DND-41 (cell line): Measurements from ENCODE around the gene FNDC8.
A peak's percentile ranks its signal among the peaks of the same experiment; 100 is the strongest.

Experiments used
- ATAC-seq: fragments of 200-7000 bp; cut with Tn5 transposase; 3 replicates; pipeline ENCODE4 v1.9.1; 2021; ENCODE audit warnings: low read depth; ENCODE audit not compliant: insufficient read depth
- DNase-seq: peaks from one replicate; pipeline ENCODE4 v3.0.0-alpha.2; 2020
- H2AFZ ChIP-seq: 2 replicates; pipeline ENCODE4 v1.6.0; 2012; ENCODE audit warnings: low read depth, low read length
- H3K27ac ChIP-seq: 2 replicates; pipeline ENCODE4 v1.5.1; 2012; ENCODE audit warnings: low read length, inconsistent platforms
- H3K27me3 ChIP-seq: fragments of 200-600 bp; sonication (generic); 2 replicates; pipeline ENCODE4 v1.6.0; 2012; ENCODE audit warnings: low read length, mild to moderate bottlenecking, inconsistent platforms; ENCODE audit not compliant: insufficient read depth, poor library complexity
- H3K36me3 ChIP-seq: 2 replicates; pipeline ENCODE4 v1.5.1; 2012; ENCODE audit warnings: low read length, inconsistent platforms; ENCODE audit not compliant: insufficient read depth
- H3K4me1 ChIP-seq: 2 replicates; pipeline ENCODE4 v1.5.1; 2012; ENCODE audit warnings: mild to moderate bottlenecking, low read length; ENCODE audit not compliant: insufficient read depth
- H3K4me2 ChIP-seq: 2 replicates; pipeline ENCODE4 v1.6.0; 2012; ENCODE audit warnings: mild to moderate bottlenecking, moderate library complexity, low read length, inconsistent platforms; ENCODE audit not compliant: insufficient read depth
- H3K4me3 ChIP-seq, 2 experiments: fragments of 200-600 bp in 1 of 2; shearing (Covaris generic) in 1 of 2; 2 replicates each; pipeline ENCODE4 v1.5.1; 2012 to 2016; ENCODE audit warnings: inconsistent platforms in 2 of 2, low read length in 2 of 2, mild to moderate bottlenecking in 2 of 2, low read depth in 1 of 2, moderate library complexity in 1 of 2
- H3K79me2 ChIP-seq: 2 replicates; pipeline ENCODE4 v1.6.0; 2012; ENCODE audit warnings: low read length, inconsistent platforms; ENCODE audit not compliant: insufficient read depth
- H3K9ac ChIP-seq: 2 replicates; pipeline ENCODE4 v1.6.0; 2012; ENCODE audit warnings: low read depth, mild to moderate bottlenecking, inconsistent platforms, low read length, moderate library complexity
- H3K9me3 ChIP-seq: 2 replicates; pipeline ENCODE4 v1.5.1; 2012; ENCODE audit warnings: low read length, moderate library complexity, mild to moderate bottlenecking, inconsistent platforms; ENCODE audit not compliant: insufficient read depth, severe bottlenecking
- H4K20me1 ChIP-seq: 2 replicates; pipeline ENCODE4 v1.6.0; 2012; ENCODE audit warnings: low read length; ENCODE audit not compliant: insufficient read depth
- CTCF ChIP-seq: IDR thresholded peaks from 2 replicates; pipeline ENCODE4 v1.5.1; 2012; ENCODE audit warnings: borderline replicate concordance, low read length, moderate library complexity, mild to moderate bottlenecking; ENCODE audit not compliant: poor library complexity, severe bottlenecking; ENCODE audit errors: extremely low read depth
- EZH2 ChIP-seq: IDR thresholded peaks from 3 replicates; pipeline ENCODE4 v1.6.1; 2012; ENCODE audit warnings: borderline replicate concordance, low read depth, mild to moderate bottlenecking, moderate library complexity, low read length, inconsistent platforms; ENCODE audit not compliant: severe bottlenecking

FNDC8 gene

GRCh38 chr17:35138218-35138617 lies 16.8 kb downstream of the FNDC8 start:
- H3K79me2 ChIP-seq = peaks cover 32% of the 10 kb centered on the region
- no peak overlapping the region for H3K4me2 ChIP-seq
- H3K9ac ChIP-seq = no peak overlapping the region
- peaks cover 27% of the 10 kb centered on the region for H4K20me1 ChIP-seq
- no peaks in the 10 kb centered on the region for H3K9me3 ChIP-seq
- TF ChIP-seq CTCF = no peak
- no peak for TF ChIP-seq EZH2
- H3K4me1 ChIP-seq = peaks cover 24% of the 10 kb centered on the region
- ATAC-seq (no peak), DNase-seq (no peak)
- H3K4me3 ChIP-seq = no peak overlapping the region
- no peak overlapping the region for H2AFZ ChIP-seq
- peaks cover 68% of the 10 kb centered on the region for H3K36me3 ChIP-seq
- H3K27ac ChIP-seq = no peak overlapping the region
- H3K27me3 ChIP-seq = no peaks in the 10 kb centered on the region

DNA sequence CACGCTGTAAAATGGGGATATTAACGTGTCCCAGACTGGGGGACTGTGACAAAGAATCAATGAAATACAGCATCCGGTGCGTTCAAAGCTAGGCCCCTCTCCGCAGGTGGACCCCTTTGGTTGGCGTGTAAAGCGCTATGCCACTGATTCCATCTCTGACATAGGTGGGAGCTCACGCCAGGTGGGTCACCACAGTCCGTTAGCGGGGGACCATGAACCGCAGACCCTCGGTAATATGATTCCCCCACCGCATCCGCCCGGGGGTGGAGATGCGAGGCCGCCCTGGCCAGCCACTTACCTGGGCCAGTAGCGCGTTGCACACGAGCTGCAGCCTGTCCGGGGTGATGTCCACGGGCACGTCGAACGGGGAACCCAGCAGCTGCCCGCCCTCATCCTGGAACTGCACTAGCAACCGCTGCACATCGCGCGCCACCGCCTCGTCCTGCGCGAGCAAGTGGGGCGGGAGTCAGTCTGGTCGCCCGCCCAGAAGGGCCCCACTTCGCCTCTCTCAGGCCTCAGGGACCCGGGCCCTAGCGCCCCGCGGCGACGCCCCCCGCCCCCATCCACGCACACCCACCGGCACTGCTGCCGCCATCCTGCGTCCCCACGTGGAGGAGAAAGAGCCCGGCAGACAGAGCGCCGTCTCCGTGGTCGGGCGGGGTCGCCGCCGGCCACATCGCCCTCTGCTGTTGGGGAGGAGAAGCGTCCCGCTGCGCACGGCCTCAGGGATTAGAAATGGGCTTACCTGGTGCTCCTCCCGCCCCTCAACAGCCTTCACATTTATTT lies 20.5 kb downstream of the FNDC8 start, which contains the start of gene NLE1:
TSS of gene NLE1 (minus strand) at position 623 of the 786 bp plus-strand sequence. CDS start at position 595, 28 bp downstream.
- H3K36me3 ChIP-seq = peaks cover 32% of the 10 kb centered on the region
- H3K9me3 ChIP-seq = no peaks in the 10 kb centered on the region
- peak within 1 kb of the TSS; percentile 76 for H2AFZ ChIP-seq
- H3K4me3 ChIP-seq = peak within 1 kb of the TSS; percentile 78 to 99
- H3K4me2 ChIP-seq = peak within 1 kb of the TSS; percentile 65
- DNase-seq = peak; percentile 90
- no peaks in the 10 kb centered on the region for H3K27me3 ChIP-seq
- peak within 1 kb of the TSS; percentile 86 for H3K9ac ChIP-seq
- peaks cover 32% of the 10 kb centered on the region for H3K79me2 ChIP-seq
- H4K20me1 ChIP-seq = peaks cover 22% of the 10 kb centered on the region
- peak; percentile 91 for ATAC-seq
- H3K4me1 ChIP-seq = peaks cover 24% of the 10 kb centered on the region
- H3K27ac ChIP-seq = peak within 1 kb of the TSS; percentile 92
- no peak for TF ChIP-seq EZH2
- peak; percentile 96 for TF ChIP-seq CTCF

DNA sequence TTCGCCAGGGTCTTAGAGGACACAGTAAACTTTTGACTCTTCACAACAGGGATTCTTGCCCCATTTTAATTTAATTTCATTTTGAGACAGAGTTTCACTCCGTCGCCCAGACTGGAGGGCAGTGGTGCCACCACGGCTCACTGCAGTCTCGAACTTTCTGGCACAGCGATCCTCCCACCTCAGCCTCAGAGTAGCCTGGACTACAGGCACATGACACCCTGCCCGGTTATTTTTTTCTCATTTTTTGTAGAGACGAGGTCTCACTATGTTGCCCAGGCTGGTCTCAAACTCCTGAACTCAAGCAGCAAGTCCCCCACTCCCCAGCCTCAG lies 21.0 kb downstream of the FNDC8 start:
- TF ChIP-seq EZH2 = no peak
- TF ChIP-seq CTCF = no peak
- Histone ChIP-seq H3K9ac (peak overlapping the region; percentile 86), H3K9me3 (no peaks in the 10 kb centered on the region), H3K27ac (peak overlapping the region; percentile 92), H3K4me1 (peaks cover 24% of the 10 kb centered on the region), H2AFZ (peak overlapping the region; percentile 76), H3K27me3 (no peaks in the 10 kb centered on the region), H3K79me2 (peaks cover 32% of the 10 kb centered on the region), H3K4me3 (peak overlapping the region in 1 of 2 experiments; percentile 99; a peak in 3 of 4 replicates), H4K20me1 (peaks cover 17% of the 10 kb centered on the region), H3K36me3 (peaks cover 26% of the 10 kb centered on the region), H3K4me2 (peak overlapping the region; percentile 65)
- no peak for DNase-seq
- ATAC-seq = peak; percentile 5; the same call in 1 of the 3 replicates
